K562 (cell line): Measurements from ENCODE around the gene ATP5F1D. TPM values are rescaled to one million over a fixed set of nuclear protein-coding genes. Genes with fewer than 3 reads are reported as not detected.

ENCODE experiments used
- ASH1L ChIP-seq: fragments of 450-650 bp; IDR thresholded peaks from 2 replicates; pipeline ENCODE4 v1.6.1; 2018; ENCODE audit warnings: borderline replicate concordance, mild to moderate bottlenecking, low read depth; ENCODE audit not compliant: partially characterized antibody
- ATF7 ChIP-seq: fragments of 450-650 bp; IDR thresholded peaks from 2 replicates; pipeline ENCODE4 v1.7.1; 2014; ENCODE audit warnings: mild to moderate bottlenecking, moderate library complexity
- CCNT2 ChIP-seq: IDR thresholded peaks from 2 replicates; pipeline ENCODE4 v1.6.1; 2011; ENCODE audit warnings: borderline replicate concordance, low read depth, mild to moderate bottlenecking, moderate library complexity, mixed read lengths, low read length; ENCODE audit not compliant: insufficient read length; ENCODE audit errors: extremely low read depth
- CSDE1 ChIP-seq, 2 experiments: fragments of 450-650 bp; IDR thresholded peaks; 2 replicates each; pipeline ENCODE4 v1.6.1; 2016; ENCODE audit warnings: mild to moderate bottlenecking in 1 of 2
- FIP1L1 ChIP-seq: fragments of 200-400 bp; formaldehyde crosslinking; IDR thresholded peaks from 2 replicates; pipeline ENCODE4 v1.6.1; 2018; ENCODE audit warnings: mild to moderate bottlenecking, low read depth, low read length; ENCODE audit not compliant: poor library complexity, severe bottlenecking
- GTF2E2 ChIP-seq: fragments of 200-800 bp; sonication (Bioruptor generic); IDR thresholded peaks from 2 replicates; pipeline ENCODE4 v1.6.1; 2016; ENCODE audit warnings: missing genetic modification characterization, missing compliant biosample characterization
- HDAC2 ChIP-seq: fragments of 450-650 bp; IDR thresholded peaks from 2 replicates; pipeline ENCODE4 v1.6.1; 2016; ENCODE audit warnings: mild to moderate bottlenecking
- HDAC8 ChIP-seq: fragments of 450-650 bp; IDR thresholded peaks from 2 replicates; pipeline ENCODE4 v1.6.1; 2016; ENCODE audit warnings: mild to moderate bottlenecking, missing genetic modification characterization, moderate library complexity, missing compliant biosample characterization
- RBM25 ChIP-seq: fragments of 200-400 bp; formaldehyde crosslinking; IDR thresholded peaks from 2 replicates; pipeline ENCODE4 v1.6.1; 2018; ENCODE audit warnings: low read length, low read depth, moderate library complexity; ENCODE audit not compliant: severe bottlenecking
- SMARCB1 ChIP-seq: IDR thresholded peaks from 2 replicates; pipeline ENCODE4 v1.6.1; 2011; ENCODE audit warnings: improper control_type of control experiment, low read depth; ENCODE audit not compliant: insufficient read length
- SRSF1 ChIP-seq: fragments of 200-400 bp; formaldehyde crosslinking; IDR thresholded peaks from 2 replicates; pipeline ENCODE4 v1.6.1; 2017; ENCODE audit warnings: mild to moderate bottlenecking, low read depth, low read length, moderate library complexity
- TEAD2 ChIP-seq: fragments of 450-650 bp; IDR thresholded peaks from 2 replicates; pipeline ENCODE4 v1.6.1; 2016; ENCODE audit warnings: missing genetic modification characterization, control low read depth, missing compliant biosample characterization
- ZEB2 ChIP-seq: fragments of 450-650 bp; IDR thresholded peaks from 2 replicates; pipeline ENCODE4 v1.6.1; 2016
- ZNF445 ChIP-seq: fragments of 250-450 bp; sonication (Bioruptor Pico); IDR thresholded peaks from 2 replicates; pipeline ENCODE4 v1.4.0; 2020; ENCODE audit warnings: low read depth, mild to moderate bottlenecking, moderate library complexity
- ZNF589 ChIP-seq: fragments of 200-800 bp; sonication (Bioruptor generic); IDR thresholded peaks from 2 replicates; pipeline ENCODE4 v1.6.1; 2016; ENCODE audit warnings: low read depth, missing genetic modification characterization, missing compliant biosample characterization
- ZNF696 ChIP-seq: fragments of 250-450 bp; sonication (Bioruptor Pico); conservative IDR thresholded peaks from 2 replicates; pipeline ENCODE4 v1.4.0; 2020; ENCODE audit warnings: mild to moderate bottlenecking, moderate library complexity
- ZZZ3 ChIP-seq: fragments of 450-650 bp; IDR thresholded peaks from 2 replicates; pipeline ENCODE4 v1.6.1; 2016; ENCODE audit warnings: antibody characterized with exemption, mild to moderate bottlenecking, moderate library complexity
- polyA plus RNA-seq, 8 experiments: library from polyadenylated mRNA; depleted of rRNA in 4 of 8; stranded (reverse) in 5 of 8; unstranded in 3 of 8; fragments of >200 nt; fragmentation: Nextera tagmentation in 2 of 8; fragmentation: Illumina TruSeq in 1 of 8; extraction: Ambion mirVana in 2 of 8; extraction: Trizol in 1 of 8; gene quantifications; 2 replicates each; pipeline versions ENCODE4 v1.2.1 to v1.2.3, GENCODE V29; 2011 to 2014; ENCODE audit warnings: inconsistent platforms in 1 of 8, missing spikeins in 1 of 8
- total RNA-seq, 7 experiments: library from RNA; depleted of rRNA in 6 of 7; stranded (reverse); fragments of >200 nt in 6 of 7; fragmentation: Illumina TruSeq in 2 of 7; extraction: Trizol in 2 of 7; gene quantifications; 2 replicates each; pipeline versions ENCODE4 v1.2.1 to v1.2.3, GENCODE V29; 2011 to 2021; ENCODE audit warnings: low replicate concordance in 1 of 7
- TF ChIP-seq, protein P1 (sequence below): fragments of 450-650 bp; IDR thresholded peaks from one replicate; pipeline ENCODE4 v1.6.1; 2018; ENCODE audit warnings: mild to moderate bottlenecking, moderate library complexity; ENCODE audit not compliant: partially characterized antibody
- TF ChIP-seq, protein P2 (sequence below): fragments of 250-450 bp; sonication (Bioruptor Pico); IDR thresholded peaks from 2 replicates; pipeline ENCODE4 v1.5.0; 2021
- TF ChIP-seq, protein P3 (sequence below): IDR thresholded peaks from 2 replicates; pipeline ENCODE4 v1.6.1; 2012; ENCODE audit warnings: low read depth, low read length, improper control_type of control experiment, borderline replicate concordance
- TF ChIP-seq, protein P4 (sequence below): fragments of 250-450 bp; sonication (Bioruptor Pico); IDR thresholded peaks from 2 replicates; pipeline ENCODE4 v1.8.0; 2022; ENCODE audit warnings: inconsistent platforms, mild to moderate bottlenecking, moderate library complexity, borderline replicate concordance
- TF ChIP-seq, protein P5 (sequence below): IDR thresholded peaks from 2 replicates; pipeline ENCODE4 v1.6.1; 2011; ENCODE audit warnings: borderline replicate concordance, low read depth, mild to moderate bottlenecking, moderate library complexity, low read length; ENCODE audit not compliant: insufficient read depth, poor library complexity, severe bottlenecking

The ATP5F1D gene
- total and polyA plus RNA-seq, 9 of the 15 experiments (the other 6 are each of a cell fraction or from before 2014, with no cell fraction given), result 3.9 to 409 (median 36.8) TPM

DNA sequence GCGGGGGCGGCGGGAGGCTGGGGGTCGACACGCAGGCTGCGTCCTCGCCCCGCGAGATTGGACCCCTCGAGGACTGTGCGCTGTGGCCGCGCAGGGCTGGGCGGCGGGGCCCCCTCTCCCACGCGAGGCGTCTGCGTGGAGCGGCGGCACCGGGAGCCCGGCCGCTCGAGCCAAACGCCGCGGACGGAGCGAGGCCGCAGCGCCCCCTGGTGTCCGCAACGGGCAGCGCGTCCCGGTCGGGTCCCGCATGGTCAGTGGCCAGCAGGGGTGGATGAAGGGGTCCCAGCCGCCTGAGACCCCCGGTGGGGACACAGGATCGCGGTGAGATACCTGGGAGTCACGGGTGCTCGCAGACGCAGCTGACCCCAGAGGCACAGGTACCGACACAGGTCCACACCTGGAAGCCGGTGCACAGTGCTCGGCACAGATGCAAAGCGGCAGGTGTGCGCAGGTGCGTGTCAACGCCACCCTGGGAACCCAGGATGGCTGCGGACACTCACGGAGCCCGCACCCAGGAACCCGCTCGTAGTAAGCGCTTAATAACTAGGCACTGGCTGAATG lies 25.4 kb downstream of the ATP5F1D start (continued):
- TF ChIP-seq, protein P1, sequence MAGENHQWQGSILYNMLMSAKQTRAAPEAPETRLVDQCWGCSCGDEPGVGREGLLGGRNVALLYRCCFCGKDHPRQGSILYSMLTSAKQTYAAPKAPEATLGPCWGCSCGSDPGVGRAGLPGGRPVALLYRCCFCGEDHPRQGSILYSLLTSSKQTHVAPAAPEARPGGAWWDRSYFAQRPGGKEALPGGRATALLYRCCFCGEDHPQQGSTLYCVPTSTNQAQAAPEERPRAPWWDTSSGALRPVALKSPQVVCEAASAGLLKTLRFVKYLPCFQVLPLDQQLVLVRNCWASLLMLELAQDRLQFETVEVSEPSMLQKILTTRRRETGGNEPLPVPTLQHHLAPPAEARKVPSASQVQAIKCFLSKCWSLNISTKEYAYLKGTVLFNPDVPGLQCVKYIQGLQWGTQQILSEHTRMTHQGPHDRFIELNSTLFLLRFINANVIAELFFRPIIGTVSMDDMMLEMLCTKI, result no peak
- TF ChIP-seq ZNF589 (CRISPR knock-in tag), result no peak
- no peak for TF ChIP-seq SMARCB1
- TF ChIP-seq TEAD2 (tag), result no peak
- no peak for TF ChIP-seq HDAC2
- TF ChIP-seq, protein P2, sequence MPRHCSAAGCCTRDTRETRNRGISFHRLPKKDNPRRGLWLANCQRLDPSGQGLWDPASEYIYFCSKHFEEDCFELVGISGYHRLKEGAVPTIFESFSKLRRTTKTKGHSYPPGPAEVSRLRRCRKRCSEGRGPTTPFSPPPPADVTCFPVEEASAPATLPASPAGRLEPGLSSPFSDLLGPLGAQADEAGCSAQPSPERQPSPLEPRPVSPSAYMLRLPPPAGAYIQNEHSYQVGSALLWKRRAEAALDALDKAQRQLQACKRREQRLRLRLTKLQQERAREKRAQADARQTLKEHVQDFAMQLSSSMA (CRISPR knock-in tag), result no peak
- TF ChIP-seq CCNT2, result no peak
- TF ChIP-seq RBM25, result peak; percentile 41
- TF ChIP-seq, protein P3, sequence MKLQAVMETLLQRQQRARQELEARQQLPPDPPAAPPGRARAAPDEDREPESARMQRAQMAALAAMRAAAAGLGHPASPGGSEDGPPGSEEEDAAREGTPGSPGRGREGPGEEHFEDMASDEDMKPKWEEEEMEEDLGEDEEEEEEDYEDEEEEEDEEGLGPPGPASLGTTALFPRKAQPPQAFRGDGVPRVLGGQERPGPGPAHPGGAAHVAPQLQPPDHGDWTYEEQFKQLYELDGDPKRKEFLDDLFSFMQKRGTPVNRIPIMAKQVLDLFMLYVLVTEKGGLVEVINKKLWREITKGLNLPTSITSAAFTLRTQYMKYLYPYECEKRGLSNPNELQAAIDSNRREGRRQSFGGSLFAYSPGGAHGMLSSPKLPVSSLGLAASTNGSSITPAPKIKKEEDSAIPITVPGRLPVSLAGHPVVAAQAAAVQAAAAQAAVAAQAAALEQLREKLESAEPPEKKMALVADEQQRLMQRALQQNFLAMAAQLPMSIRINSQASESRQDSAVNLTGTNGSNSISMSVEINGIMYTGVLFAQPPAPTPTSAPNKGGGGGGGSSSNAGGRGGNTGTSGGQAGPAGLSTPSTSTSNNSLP, result no peak
- TF ChIP-seq ATF7, result 0 out of 2 replicates have a peak, but pooled peaks have one; percentile 27
- no peak for TF ChIP-seq ASH1L
- TF ChIP-seq SRSF1, result no peak
- TF ChIP-seq GTF2E2 (tag), result no peak
- TF ChIP-seq, protein P4, sequence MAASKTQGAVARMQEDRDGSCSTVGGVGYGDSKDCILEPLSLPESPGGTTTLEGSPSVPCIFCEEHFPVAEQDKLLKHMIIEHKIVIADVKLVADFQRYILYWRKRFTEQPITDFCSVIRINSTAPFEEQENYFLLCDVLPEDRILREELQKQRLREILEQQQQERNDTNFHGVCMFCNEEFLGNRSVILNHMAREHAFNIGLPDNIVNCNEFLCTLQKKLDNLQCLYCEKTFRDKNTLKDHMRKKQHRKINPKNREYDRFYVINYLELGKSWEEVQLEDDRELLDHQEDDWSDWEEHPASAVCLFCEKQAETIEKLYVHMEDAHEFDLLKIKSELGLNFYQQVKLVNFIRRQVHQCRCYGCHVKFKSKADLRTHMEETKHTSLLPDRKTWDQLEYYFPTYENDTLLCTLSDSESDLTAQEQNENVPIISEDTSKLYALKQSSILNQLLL (CRISPR knock-in tag), result no peak
- TF ChIP-seq ZNF445 (CRISPR knock-in tag), result no peak
- TF ChIP-seq FIP1L1, result no peak
- TF ChIP-seq ZZZ3, result no peak
- TF ChIP-seq ZEB2, result peak; percentile 72
- TF ChIP-seq, protein P5, sequence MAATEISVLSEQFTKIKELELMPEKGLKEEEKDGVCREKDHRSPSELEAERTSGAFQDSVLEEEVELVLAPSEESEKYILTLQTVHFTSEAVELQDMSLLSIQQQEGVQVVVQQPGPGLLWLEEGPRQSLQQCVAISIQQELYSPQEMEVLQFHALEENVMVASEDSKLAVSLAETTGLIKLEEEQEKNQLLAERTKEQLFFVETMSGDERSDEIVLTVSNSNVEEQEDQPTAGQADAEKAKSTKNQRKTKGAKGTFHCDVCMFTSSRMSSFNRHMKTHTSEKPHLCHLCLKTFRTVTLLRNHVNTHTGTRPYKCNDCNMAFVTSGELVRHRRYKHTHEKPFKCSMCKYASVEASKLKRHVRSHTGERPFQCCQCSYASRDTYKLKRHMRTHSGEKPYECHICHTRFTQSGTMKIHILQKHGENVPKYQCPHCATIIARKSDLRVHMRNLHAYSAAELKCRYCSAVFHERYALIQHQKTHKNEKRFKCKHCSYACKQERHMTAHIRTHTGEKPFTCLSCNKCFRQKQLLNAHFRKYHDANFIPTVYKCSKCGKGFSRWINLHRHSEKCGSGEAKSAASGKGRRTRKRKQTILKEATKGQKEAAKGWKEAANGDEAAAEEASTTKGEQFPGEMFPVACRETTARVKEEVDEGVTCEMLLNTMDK, result peak; percentile 68
- no peak for TF ChIP-seq CSDE1 (IDR thresholded peaks at IDR 0.05)
- no peak for TF ChIP-seq ZNF696
- TF ChIP-seq HDAC8, result no peak
